ENCODE measurements around the gene IL17D.

DNA sequence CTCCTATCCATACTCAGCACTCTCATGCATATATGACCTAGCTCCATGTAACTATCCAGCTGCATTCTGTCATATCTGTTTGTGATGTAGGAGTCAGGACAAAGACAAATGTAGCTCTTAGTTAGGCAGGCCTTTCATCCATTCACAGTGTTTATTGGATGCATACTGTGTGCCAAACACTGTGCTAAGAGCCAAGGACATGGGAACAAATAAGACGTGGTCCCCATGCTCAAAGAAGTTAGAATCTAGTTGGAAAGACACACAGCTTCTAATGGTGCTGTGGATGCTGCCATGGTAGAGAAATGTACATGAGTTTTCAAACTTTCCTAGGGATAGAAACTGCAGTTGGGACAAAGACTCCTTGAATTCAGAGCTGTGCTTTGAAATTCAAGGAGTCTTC is 31.7 kb upstream of the IL17D start:
- TF ChIP-seq, protein P1, sequence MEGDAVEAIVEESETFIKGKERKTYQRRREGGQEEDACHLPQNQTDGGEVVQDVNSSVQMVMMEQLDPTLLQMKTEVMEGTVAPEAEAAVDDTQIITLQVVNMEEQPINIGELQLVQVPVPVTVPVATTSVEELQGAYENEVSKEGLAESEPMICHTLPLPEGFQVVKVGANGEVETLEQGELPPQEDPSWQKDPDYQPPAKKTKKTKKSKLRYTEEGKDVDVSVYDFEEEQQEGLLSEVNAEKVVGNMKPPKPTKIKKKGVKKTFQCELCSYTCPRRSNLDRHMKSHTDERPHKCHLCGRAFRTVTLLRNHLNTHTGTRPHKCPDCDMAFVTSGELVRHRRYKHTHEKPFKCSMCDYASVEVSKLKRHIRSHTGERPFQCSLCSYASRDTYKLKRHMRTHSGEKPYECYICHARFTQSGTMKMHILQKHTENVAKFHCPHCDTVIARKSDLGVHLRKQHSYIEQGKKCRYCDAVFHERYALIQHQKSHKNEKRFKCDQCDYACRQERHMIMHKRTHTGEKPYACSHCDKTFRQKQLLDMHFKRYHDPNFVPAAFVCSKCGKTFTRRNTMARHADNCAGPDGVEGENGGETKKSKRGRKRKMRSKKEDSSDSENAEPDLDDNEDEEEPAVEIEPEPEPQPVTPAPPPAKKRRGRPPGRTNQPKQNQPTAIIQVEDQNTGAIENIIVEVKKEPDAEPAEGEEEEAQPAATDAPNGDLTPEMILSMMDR (IDR thresholded peaks at IDR 0.05) = no peak
- TF ChIP-seq EZH2 (IDR thresholded peaks at IDR 0.05; ENCODE audit: borderline replicate concordance, insufficient read depth, low read depth, low read length, poor library complexity, severe bottlenecking) = no peak
